Measurements from ENCODE around the gene GOLGA3. TPM values are rescaled to one million over a fixed set of nuclear protein-coding genes. Genes with fewer than 3 reads are reported as not detected.

GOLGA3 gene
- total and polyA plus RNA-seq, 9 of the 15 experiments (the other 6 are each of a cell fraction or from before 2014, with no cell fraction given), result 1.9 to 48.1 (median 18.4) TPM

- TF ChIP-seq ZKSCAN8 (CRISPR knock-in tag; IDR thresholded peaks at IDR 0.05) (no peak), PRPF4 (IDR thresholded peaks at IDR 0.05; ENCODE audit: insufficient read depth, low read depth, low read length, poor library complexity, severe bottlenecking) (peak; percentile 27), MEF2A (IDR thresholded peaks at IDR 0.05; ENCODE audit: control insufficient read depth, low read depth, low read length) (no peak), CBX1 (IDR thresholded peaks at IDR 0.05; ENCODE audit: low read depth) (peak; percentile 32; the same call in 1 of the 2 replicates), RBM22 (IDR thresholded peaks at IDR 0.05; ENCODE audit: low read depth, low read length, poor library complexity, severe bottlenecking) (no peak), CHD1 (IDR thresholded peaks at IDR 0.05; ENCODE audit: low read length) (peak; percentile 83), MECOM (CRISPR knock-in tag; IDR thresholded peaks at IDR 0.05) (no peak), ZBTB1 (CRISPR knock-in tag; IDR thresholded peaks at IDR 0.05; ENCODE audit: borderline replicate concordance, low read depth) (peak; percentile 15; the same call in 1 of the 2 replicates), CXXC5 (CRISPR knock-in tag; IDR thresholded peaks at IDR 0.05) (peak; percentile 89), E2F6 (IDR thresholded peaks at IDR 0.05; ENCODE audit: borderline replicate concordance in 1 of 2, extremely low read depth in 1 of 2, insufficient read depth in 1 of 2, insufficient read length in 1 of 2, low read depth in 1 of 2, low read length in 1 of 2, poor library complexity in 1 of 2, severe bottlenecking in 1 of 2) (peak in 1 of 2 experiments; percentile 79), POLR2G (IDR thresholded peaks at IDR 0.05; ENCODE audit: low read depth, low read length) (peak; percentile 97), ZNF239 (CRISPR knock-in tag; IDR thresholded peaks at IDR 0.05) (no peak), RFX1 (IDR thresholded peaks at IDR 0.05) (no peak), ZNF282 (CRISPR knock-in tag; IDR thresholded peaks at IDR 0.05) (no peak), CHD2 (IDR thresholded peaks at IDR 0.05; ENCODE audit: low read depth, low read length) (no peak), ZBED1 (IDR thresholded peaks at IDR 0.05) (0 out of 2 replicates have a peak, but pooled peaks have one; percentile 39), CHD4 (IDR thresholded peaks at IDR 0.05; ENCODE audit: insufficient read depth, insufficient replicate concordance, low read depth, low read length, poor library complexity, severe bottlenecking) (no peak), ZBTB17 (CRISPR knock-in tag; IDR thresholded peaks at IDR 0.05) (peak; percentile 55; the same call in 1 of the 2 replicates), CTBP1 (IDR thresholded peaks at IDR 0.05; ENCODE audit: borderline replicate concordance) (peak; percentile 84), SIN3B (IDR thresholded peaks at IDR 0.05; ENCODE audit: low read depth) (no peak), IFI16 (CRISPR knock-in tag; IDR thresholded peaks at IDR 0.05) (no peak)
- TF ChIP-seq, protein P1, sequence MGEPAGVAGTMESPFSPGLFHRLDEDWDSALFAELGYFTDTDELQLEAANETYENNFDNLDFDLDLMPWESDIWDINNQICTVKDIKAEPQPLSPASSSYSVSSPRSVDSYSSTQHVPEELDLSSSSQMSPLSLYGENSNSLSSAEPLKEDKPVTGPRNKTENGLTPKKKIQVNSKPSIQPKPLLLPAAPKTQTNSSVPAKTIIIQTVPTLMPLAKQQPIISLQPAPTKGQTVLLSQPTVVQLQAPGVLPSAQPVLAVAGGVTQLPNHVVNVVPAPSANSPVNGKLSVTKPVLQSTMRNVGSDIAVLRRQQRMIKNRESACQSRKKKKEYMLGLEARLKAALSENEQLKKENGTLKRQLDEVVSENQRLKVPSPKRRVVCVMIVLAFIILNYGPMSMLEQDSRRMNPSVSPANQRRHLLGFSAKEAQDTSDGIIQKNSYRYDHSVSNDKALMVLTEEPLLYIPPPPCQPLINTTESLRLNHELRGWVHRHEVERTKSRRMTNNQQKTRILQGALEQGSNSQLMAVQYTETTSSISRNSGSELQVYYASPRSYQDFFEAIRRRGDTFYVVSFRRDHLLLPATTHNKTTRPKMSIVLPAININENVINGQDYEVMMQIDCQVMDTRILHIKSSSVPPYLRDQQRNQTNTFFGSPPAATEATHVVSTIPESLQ (CRISPR knock-in tag; IDR thresholded peaks at IDR 0.05), result no peak
- TF ChIP-seq, protein P2, sequence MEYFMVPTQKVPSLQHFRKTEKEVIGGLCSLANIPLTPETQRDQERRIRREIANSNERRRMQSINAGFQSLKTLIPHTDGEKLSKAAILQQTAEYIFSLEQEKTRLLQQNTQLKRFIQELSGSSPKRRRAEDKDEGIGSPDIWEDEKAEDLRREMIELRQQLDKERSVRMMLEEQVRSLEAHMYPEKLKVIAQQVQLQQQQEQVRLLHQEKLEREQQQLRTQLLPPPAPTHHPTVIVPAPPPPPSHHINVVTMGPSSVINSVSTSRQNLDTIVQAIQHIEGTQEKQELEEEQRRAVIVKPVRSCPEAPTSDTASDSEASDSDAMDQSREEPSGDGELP (CRISPR knock-in tag; IDR thresholded peaks at IDR 0.05; ENCODE audit: borderline replicate concordance), result peak; percentile 73
These were observed 66.6 kb downstream of the GOLGA3 start (continued) for GRCh38 chr12:132761921-132762583.
